Mesenteric fat pad (tissue), 1 donor: ENCODE results near the gene CFAP68. TPM values are rescaled to one million over a fixed set of nuclear protein-coding genes. Genes with fewer than 3 reads are reported as not detected.
A peak's percentile ranks its signal among the peaks of the same experiment; 100 is the strongest.

ENCODE experiments used
- DNase-seq: peaks from one replicate; pipeline ENCODE4 v3.0.0-alpha.2; 2020; ENCODE audit warnings: low spot score
- long read RNA-seq: library from polyadenylated mRNA; unstranded; transcript quantifications from one replicate; pipeline ENCODE4 v2.0.0, GENCODE V29; 2020
- total RNA-seq: library from RNA; stranded (reverse); fragmentation: NEBNext Ultra II Directional; extraction: Animal tissue kit (Norgen Biotek cat#: 25700); gene quantifications from one replicate; pipeline ENCODE4 v1.2.1, GENCODE V29; 2021
- donor health status: DM: yes; HTN: yes; CAD: no.

CFAP68 gene, protein sequence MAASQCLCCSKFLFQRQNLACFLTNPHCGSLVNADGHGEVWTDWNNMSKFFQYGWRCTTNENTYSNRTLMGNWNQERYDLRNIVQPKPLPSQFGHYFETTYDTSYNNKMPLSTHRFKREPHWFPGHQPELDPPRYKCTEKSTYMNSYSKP
- total RNA-seq, result 11.9 TPM
- long read RNA-seq, partial matches to known transcripts, result 0 of 2 reads
- long read RNA-seq, other reads (novel, unspliced or antisense), result 0 of 2 reads

DNA sequence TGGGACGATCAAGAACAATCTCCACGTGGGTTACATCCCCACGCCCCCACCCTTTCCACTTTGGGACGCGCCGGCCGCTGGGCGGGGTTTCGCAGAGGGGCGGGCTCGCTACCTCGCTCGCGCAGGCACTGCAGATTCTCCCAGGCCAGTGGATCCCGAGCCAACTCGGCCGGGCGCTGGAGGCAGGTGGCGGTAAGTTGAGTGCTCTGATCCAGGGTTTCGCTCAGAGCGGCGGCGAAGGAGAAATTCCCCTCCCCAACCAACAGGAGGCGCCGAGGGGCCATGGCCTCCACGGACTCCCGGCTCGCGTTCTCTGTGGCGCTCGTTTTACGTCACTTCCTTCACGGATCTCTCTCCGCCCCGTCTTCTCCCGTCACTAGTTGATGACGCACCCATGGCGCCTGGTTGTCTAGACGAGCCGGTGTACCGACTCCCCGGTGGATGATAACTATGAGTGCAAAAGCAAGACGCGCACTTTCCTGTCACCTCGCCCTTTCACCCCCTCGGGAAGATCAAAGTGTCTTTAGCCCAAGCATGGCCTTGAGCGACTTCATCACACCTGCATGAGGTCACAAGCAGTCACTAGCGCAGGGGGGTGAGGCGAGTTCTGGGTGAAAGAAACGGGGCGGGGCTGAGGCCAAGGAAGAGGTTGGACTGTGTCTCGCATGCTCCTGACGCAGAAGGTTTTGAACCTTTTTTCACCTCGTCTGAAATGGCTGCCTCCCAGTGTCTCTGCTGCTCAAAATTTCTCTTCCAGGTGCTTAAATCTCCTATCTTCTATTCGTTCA lies at the start of gene CFAP68, which contains the start of gene FDXACB1:
Gene CFAP68, plus strand, starts transcription at position 693 of the 788 bp plus-strand sequence. Its CDS starts 20 bp downstream, at position 713.
Gene FDXACB1, minus strand, starts transcription at position 317 of the 788 bp plus-strand sequence. Its CDS starts 33 bp downstream, at position 284.
- DNase-seq, result peak; percentile 98

DNA sequence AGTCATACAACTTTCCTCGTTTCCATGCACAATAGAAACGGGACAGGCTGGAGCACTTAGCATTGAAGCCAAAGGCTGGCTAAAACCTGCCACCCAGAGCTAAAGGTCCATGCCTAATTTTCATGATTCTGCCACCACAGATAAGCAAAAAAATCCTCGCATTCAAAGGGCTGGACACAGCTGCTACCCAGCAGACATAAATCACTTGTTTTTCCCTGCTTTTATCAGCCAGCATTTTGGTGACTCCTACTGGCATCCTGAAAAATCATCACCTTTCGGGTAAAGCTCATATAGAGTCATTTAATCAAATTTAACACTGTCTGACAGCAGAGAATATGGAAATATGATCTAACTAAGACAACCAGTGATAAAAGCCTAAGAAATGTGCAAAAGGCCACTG lies 45.8 kb upstream of the CFAP68 start:
- no peak for DNase-seq

DNA sequence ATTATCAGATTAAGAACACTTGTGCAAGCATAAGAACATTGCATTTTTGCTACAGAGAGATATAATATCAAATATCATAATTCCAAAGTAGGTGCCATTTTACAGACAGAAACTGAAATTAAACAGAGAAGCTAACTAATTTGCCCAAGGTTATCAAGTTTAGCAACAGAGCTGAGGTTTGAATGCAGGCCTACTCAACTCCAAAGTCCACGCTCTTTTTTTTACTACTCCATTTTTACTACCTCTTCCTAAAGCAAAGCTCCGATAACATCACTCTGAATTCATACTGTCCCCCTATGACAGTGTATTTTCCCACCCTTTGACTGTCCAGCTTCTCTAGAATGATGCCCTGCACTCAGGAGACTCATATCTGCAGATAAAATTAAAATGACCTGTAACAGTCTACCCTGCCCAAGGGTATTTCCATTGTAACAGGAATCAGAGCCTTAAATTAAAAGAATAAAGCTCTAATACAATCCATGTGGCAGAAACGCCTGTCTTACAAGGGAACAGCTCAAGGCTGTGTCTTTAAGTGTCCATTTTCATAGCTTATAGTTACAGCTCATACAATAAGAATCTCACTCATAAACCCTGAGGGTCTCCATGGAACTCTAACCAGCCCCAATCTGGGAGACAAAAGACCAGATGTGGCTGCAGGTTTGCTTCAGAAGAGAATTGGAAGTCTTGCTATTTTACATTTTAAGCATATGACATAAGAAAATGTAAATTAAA lies 44.7 kb upstream of the CFAP68 start:
- no peak for DNase-seq

DNA sequence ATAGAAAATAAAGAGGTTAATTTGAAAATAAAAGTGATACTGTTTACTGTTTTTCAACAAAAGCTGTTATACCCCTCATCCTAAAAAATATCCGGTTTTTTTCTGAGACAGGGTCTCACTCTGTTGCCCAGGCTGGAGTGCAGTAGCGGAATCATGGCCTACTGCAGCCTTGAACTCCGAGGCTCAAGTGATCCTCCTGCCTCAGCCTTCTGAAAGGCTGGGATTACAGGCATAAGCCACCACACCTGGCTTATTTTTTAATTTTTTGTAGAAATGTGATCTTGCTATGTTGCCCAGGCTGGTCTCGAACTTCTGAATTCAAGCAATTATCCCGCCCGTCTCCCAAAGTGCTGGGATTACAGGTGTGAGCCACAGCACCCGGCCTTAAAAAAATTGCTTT lies 43.7 kb upstream of the CFAP68 start:
- no peak for DNase-seq

DNA sequence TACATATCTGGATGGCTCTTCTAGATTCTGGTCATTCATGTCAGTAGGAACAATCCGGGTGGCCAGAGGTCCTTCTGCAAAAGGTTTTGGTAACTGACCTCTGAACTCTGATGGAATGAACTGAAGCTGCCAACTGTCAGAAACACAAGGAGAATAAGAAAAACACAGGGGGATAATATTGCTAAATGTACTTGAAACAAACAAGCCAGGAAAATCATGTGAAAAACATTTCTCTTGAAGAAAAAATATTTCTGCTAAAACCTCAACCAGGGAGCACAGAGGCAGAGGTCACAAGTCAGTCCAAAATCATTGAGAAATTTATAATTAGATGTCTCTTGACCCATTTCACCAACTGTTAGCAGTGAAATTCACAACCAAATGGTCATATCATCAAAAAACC lies 43.2 kb upstream of the CFAP68 start:
- no peak for DNase-seq

DNA sequence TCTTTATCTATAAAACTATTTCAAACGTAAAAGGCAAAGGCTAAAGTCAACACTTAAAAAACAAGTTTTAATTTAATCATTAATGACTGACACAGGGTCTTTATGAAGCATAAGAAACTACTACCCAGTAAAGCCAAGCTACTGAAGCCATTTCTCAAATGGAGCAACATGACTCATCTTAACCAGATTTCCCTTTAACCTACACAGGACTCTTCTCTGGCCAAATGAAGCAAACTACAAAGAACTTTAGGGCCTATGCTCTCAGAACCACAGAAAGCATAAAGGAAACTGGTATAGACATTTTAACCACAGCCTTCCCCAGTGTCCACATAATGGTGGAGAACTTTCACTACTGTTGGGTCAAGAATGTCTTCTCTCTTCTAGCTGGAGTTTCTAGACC lies 42.6 kb upstream of the CFAP68 start:
- DNase-seq, result no peak

GRCh38 chr11:111837366-111837891 lies 41.9 kb upstream of the CFAP68 start:
- DNase-seq, result no peak

DNA sequence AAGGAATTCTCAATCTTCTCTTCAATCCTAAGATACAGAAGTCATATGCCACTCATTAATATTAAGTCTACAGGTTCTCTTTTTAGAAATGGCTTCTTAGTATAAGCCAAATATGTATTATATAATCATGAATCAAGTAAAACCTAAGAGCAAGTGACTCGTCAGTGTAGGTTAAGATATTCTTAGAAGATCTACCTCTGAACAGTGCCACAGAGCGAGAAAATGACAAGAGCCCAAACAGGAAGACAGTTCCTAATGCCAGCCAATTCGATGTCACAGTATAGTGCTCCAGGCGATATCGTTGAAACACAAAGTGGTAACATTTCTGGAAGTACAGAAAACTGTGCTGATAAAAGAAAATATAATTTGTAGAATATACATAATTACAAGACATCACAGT lies 41.3 kb upstream of the CFAP68 start:
- no peak for DNase-seq

GRCh38 chr11:111840143-111840542 lies 39.2 kb upstream of the CFAP68 start:
- no peak for DNase-seq

DNA sequence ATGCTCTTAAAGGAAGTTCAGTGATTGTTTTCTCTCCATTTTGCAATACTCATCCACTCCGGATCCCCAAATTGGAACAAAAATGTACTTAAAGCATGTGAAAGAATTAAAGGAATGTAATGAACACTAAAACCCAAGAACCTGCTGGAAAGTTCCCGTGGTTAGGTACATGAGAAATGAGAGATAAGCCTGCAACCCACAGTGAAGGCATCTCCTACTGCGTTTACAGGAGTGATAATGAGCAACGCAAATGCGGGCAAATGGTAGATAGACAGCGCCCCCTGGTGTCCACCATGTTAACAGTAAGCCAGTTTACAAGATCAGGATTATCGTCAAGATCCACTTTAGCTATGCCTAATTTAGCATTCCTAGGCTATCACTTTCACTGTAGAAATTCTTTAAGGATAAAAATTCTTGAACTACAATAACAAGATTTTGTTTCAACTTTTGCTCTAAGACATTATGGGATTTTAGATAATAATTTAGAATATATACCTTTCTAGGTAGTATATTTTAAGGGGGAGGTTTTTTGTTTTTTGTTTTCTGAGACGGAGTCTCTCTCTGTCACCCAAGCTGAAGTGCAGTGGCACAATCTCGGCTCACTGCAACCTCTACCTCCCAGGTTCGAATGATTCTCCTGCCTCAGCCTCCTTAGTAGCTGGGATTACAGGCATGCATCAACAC lies 37.8 kb upstream of the CFAP68 start:
- no peak for DNase-seq

DNA sequence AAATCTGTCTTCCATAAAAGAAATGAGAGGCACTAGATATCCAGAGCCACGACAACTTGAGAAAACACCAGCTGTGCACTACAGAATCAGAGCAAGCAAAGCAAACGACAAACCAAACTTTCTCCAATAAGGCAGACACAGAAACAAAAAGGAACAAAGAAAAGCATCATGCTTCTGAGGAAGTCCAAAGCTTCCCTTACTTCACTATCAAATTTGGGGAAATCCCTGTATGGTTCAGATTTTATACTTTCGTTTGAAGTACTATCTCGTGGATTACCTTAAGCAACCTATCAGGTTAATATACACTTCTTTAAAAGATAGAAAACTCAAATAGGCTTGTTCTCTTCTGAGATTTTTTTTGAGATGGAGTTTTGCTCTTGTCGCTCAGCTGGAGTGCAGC lies 35.7 kb upstream of the CFAP68 start:
- DNase-seq, result no peak

GRCh38 chr11:111845276-111846028 lies 33.9 kb upstream of the CFAP68 start:
- DNase-seq, result no peak

DNA sequence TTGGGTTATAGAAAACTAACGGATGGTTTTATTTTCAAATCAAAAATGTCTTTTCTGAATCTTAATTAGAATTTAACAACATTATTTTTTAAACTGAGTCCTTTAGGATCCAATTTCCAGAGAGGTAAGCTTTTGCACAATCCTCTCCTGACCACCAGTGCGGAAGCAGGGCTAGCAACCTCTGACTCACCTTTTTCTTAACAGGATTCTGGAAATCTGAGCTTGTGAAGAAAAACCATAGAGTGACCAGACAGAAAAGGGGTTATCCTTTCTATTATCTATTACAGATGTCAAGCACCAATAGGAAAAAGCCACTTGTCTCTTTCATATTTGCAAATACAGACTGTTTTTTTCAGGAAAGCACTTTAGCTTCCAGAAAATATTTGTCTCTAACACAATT lies 33.3 kb upstream of the CFAP68 start:
- DNase-seq, result no peak

- DNase-seq, result no peak
These were observed 32.7 kb upstream of the CFAP68 start for GRCh38 chr11:111846636-111847035.

GRCh38 chr11:111849631-111850030 lies 29.7 kb upstream of the CFAP68 start:
- DNase-seq, result no peak

- no peak for DNase-seq
These were observed 28.3 kb upstream of the CFAP68 start for GRCh38 chr11:111851067-111851466.

GRCh38 chr11:111851636-111852035 lies 27.7 kb upstream of the CFAP68 start:
- no peak for DNase-seq

- DNase-seq, result no peak
These were observed 27.2 kb upstream of the CFAP68 start for GRCh38 chr11:111852103-111852502.

DNA sequence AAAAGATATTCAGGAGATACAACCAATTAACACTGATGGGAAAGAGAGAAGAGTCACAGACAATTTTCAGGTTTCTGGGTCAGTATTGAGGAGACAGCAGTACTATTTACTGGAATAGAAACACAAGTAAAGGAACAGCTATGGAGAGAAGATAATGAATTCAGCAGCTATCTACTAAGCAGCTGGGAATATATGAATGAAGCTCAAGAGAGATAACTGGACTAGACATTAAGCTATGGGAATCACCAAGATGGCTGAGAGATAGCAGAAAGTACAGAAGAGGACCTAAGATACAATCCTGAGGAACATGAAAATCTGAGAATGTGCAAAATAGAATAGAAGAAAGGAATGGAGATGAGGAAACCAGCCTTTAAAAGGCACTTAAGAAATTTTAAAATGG lies 23.8 kb upstream of the CFAP68 start:
- no peak for DNase-seq

DNA sequence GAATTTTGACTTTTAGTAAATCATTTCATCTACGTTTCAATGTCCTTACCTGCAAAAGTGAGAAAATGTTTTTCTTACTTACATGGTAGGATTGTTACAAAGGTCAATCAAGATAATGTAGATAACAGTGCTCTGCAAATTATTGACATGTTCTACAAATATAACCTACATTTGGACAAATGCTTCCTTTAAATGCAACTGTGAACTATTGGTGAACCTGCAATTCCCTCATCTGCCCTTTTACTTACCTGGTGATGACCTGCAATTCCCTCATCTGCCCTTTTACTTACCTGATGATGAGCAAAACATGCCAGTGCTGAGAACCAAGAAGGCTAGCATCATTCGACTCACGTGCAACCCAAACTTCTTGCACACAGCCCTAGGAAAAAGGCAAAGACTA lies 19.1 kb upstream of the CFAP68 start:
- DNase-seq, result no peak

GRCh38 chr11:111870113-111870512 lies 9.2 kb upstream of the CFAP68 start:
- no peak for DNase-seq
